H1 (cell line): Measurements from ENCODE around the gene LMX1B. TPM values are rescaled to one million over a fixed set of nuclear protein-coding genes. Genes with fewer than 3 reads are reported as not detected.
A peak's percentile ranks its signal among the peaks of the same experiment; 100 is the strongest.

ENCODE experiments used
- CTCF ChIA-PET: fragments of 300-600 bp; sonication (Branson Sonifier 250); formaldehyde crosslinking; loops from one replicate; lab custom pipeline; 2021; ENCODE audit not compliant: partially characterized antibody; lab: Charles Lee
- POLR2A ChIA-PET: fragments of 300-600 bp; sonication (Branson Sonifier 250); formaldehyde crosslinking; loops from one replicate; lab custom pipeline; 2021; ENCODE audit warnings: inconsistent platforms; ENCODE audit not compliant: partially characterized antibody; lab: Charles Lee
- DNase-seq, 2 experiments: peaks; one replicate each; pipeline versions ENCODE4 v3.0.0 to v3.0.0-alpha.2; 2010 to 2022; ENCODE audit warnings: low spot score in 2 of 2, low read depth in 1 of 2, mixed read lengths in 1 of 2
- FAIRE-seq: peaks from 2 replicates; lab custom pipeline; 2011; peaks lifted over from hg19 to GRCh38; lab: Jason Lieb, UNC
- H2AFZ ChIP-seq: 2 replicates; pipeline ENCODE4 v1.8.1; 2012; ENCODE audit warnings: low read length, inconsistent platforms
- H2AK5ac ChIP-seq: 2 replicates; pipeline ENCODE4 v1.6.1; 2013; ENCODE audit warnings: low read depth, low read length
- H2BK120ac ChIP-seq: replicated peaks from 2 replicates; pipeline ENCODE3; 2013; ENCODE audit warnings: low read depth, low read length, inconsistent platforms
- H2BK12ac ChIP-seq: 2 replicates; pipeline ENCODE4 v1.6.1; 2013; ENCODE audit warnings: low read depth, low read length
- H2BK15ac ChIP-seq: 2 replicates; pipeline ENCODE4 v1.6.1; 2013; ENCODE audit warnings: low read length
- H2BK20ac ChIP-seq: 2 replicates; pipeline ENCODE4 v1.6.1; 2013; ENCODE audit warnings: low read length
- H2BK5ac ChIP-seq: 2 replicates; pipeline ENCODE4 v1.6.1; 2013; ENCODE audit warnings: low read depth, low read length
- H3K14ac ChIP-seq: 2 replicates; pipeline ENCODE4 v1.6.1; 2013; ENCODE audit warnings: inconsistent platforms; ENCODE audit not compliant: insufficient read length
- H3K18ac ChIP-seq: 2 replicates; pipeline ENCODE4 v1.6.1; 2013; ENCODE audit warnings: low read length; ENCODE audit errors: extremely low read depth
- H3K23ac ChIP-seq: 2 replicates; pipeline ENCODE4 v1.6.1; 2013; ENCODE audit warnings: inconsistent platforms; ENCODE audit not compliant: insufficient read length
- H3K23me2 ChIP-seq: 2 replicates; pipeline ENCODE4 v1.6.1; 2013; ENCODE audit warnings: low read depth, low read length
- H3K27ac ChIP-seq: 2 replicates; pipeline ENCODE4 v1.6.1; 2011; ENCODE audit warnings: low read depth, low read length, inconsistent platforms
- H3K27me3 ChIP-seq, 4 experiments: replicated peaks in 1 of 4; 1 replicate in 1 of 4; 2 replicates in 3 of 4; pipeline versions ENCODE4 v1.6.1 to v1.8.1; 2011 to 2013; ENCODE audit warnings: low read length in 3 of 4, mild to moderate bottlenecking in 3 of 4, inconsistent platforms in 2 of 4, mixed read lengths in 2 of 4, moderate library complexity in 1 of 4; ENCODE audit not compliant: control insufficient read depth in 3 of 4, insufficient read depth in 3 of 4; ENCODE audit errors: extremely low read depth in 1 of 4
- H3K36me3 ChIP-seq, 4 experiments: 2 replicates each; pipeline versions ENCODE4 v1.6.1 to v1.8.1; 2011 to 2013; ENCODE audit warnings: mild to moderate bottlenecking in 4 of 4, low read length in 3 of 4, moderate library complexity in 2 of 4, control low read depth in 1 of 4, inconsistent platforms in 1 of 4; ENCODE audit not compliant: insufficient read depth in 4 of 4, control insufficient read depth in 2 of 4
- H3K4ac ChIP-seq: replicated peaks from 2 replicates; pipeline ENCODE3; 2013; ENCODE audit warnings: low read length, low read depth, mixed read lengths, inconsistent platforms; ENCODE audit not compliant: insufficient read length
- H3K4me1 ChIP-seq, 4 experiments: replicated peaks in 1 of 4; 1 replicate in 1 of 4; 2 replicates in 3 of 4; pipeline versions ENCODE4 v1.6.1 to v1.8.1; 2011 to 2013; ENCODE audit warnings: low read length in 3 of 4, inconsistent platforms in 2 of 4, mixed read lengths in 1 of 4; ENCODE audit not compliant: insufficient read depth in 4 of 4, control insufficient read depth in 3 of 4
- H3K4me2 ChIP-seq, 2 experiments: 2 replicates each; pipeline versions ENCODE4 v1.6.1 to v1.8.1; 2011 to 2013; ENCODE audit warnings: low read depth in 2 of 2, low read length in 2 of 2, control low read depth in 1 of 2, inconsistent platforms in 1 of 2, mild to moderate bottlenecking in 1 of 2; ENCODE audit not compliant: insufficient read depth in 1 of 2
- H3K4me3 ChIP-seq, 4 experiments: fragments of 200-600, 300-600 bp in 1 of 4; sonication (generic), shearing (Covaris generic), sonication (Bioruptor Twin) in 1 of 4; 2 replicates each; pipeline versions ENCODE4 v1.5.1 to v1.8.1; 2011 to 2016; ENCODE audit warnings: low read length in 4 of 4, low read depth in 3 of 4, control low read depth in 2 of 4, inconsistent platforms in 2 of 4, mild to moderate bottlenecking in 2 of 4, mixed read lengths in 1 of 4, moderate library complexity in 1 of 4; ENCODE audit not compliant: insufficient read depth in 2 of 4; ENCODE audit errors: extremely low read depth in 1 of 4
- H3K56ac ChIP-seq: replicated peaks from 2 replicates; pipeline ENCODE3; 2013; ENCODE audit warnings: low read depth, mild to moderate bottlenecking, mixed read lengths, low read length, inconsistent platforms; ENCODE audit not compliant: insufficient read length
- H3K79me1 ChIP-seq: 2 replicates; pipeline ENCODE4 v1.6.1; 2013; ENCODE audit warnings: low read depth, low read length, control low read depth
- H3K79me2 ChIP-seq, 2 experiments: 2 replicates each; pipeline versions ENCODE4 v1.6.1 to v1.8.1; 2012 to 2013; ENCODE audit warnings: low read length in 2 of 2, mild to moderate bottlenecking in 2 of 2, inconsistent platforms in 1 of 2; ENCODE audit not compliant: insufficient read depth in 2 of 2, control insufficient read depth in 1 of 2
- H3K9ac ChIP-seq, 4 experiments: replicated peaks in 1 of 4; 1 replicate in 1 of 4; 2 replicates in 3 of 4; pipeline versions ENCODE4 v1.6.1 to v1.8.1; 2011 to 2013; ENCODE audit warnings: low read depth in 3 of 4, low read length in 3 of 4, control low read depth in 2 of 4, mild to moderate bottlenecking in 2 of 4, moderate library complexity in 2 of 4, inconsistent platforms in 1 of 4; ENCODE audit errors: extremely low read depth in 1 of 4
- H3K9me3 ChIP-seq, 2 experiments: 2 replicates each; pipeline versions ENCODE4 v1.6.1 to v1.8.1; 2012 to 2013; ENCODE audit warnings: mild to moderate bottlenecking in 2 of 2, moderate library complexity in 2 of 2, control low read depth in 1 of 2, inconsistent platforms in 1 of 2, low read depth in 1 of 2, low read length in 1 of 2, mixed read lengths in 1 of 2; ENCODE audit not compliant: insufficient read depth in 2 of 2
- H4K20me1 ChIP-seq, 2 experiments: replicated peaks in 1 of 2; 2 replicates each; pipeline versions ENCODE3 to v1.8.1; 2011 to 2013; ENCODE audit warnings: inconsistent platforms in 2 of 2, low read length in 2 of 2, mild to moderate bottlenecking in 1 of 2; ENCODE audit not compliant: insufficient read depth in 2 of 2, control insufficient read depth in 1 of 2
- H4K5ac ChIP-seq: 2 replicates; pipeline ENCODE4 v1.6.1; 2013; ENCODE audit warnings: low read length, low read depth, mixed read lengths, inconsistent platforms; ENCODE audit not compliant: insufficient read length
- H4K8ac ChIP-seq: 2 replicates; pipeline ENCODE4 v1.8.0; 2013; ENCODE audit warnings: mild to moderate bottlenecking, moderate library complexity, low read length, inconsistent platforms; ENCODE audit not compliant: insufficient read depth; ENCODE audit errors: extremely low read depth
- H4K91ac ChIP-seq: replicated peaks from 2 replicates; pipeline ENCODE3; 2013; ENCODE audit warnings: low read length, mixed read lengths, inconsistent platforms; ENCODE audit not compliant: insufficient read length
- ASH2L ChIP-seq: fragments of 200-600, 300-600 bp; sonication (generic); IDR thresholded peaks from one replicate; pipeline ENCODE4 v1.7.1; 2017; ENCODE audit warnings: low read length
- CTBP2 ChIP-seq: IDR thresholded peaks from 2 replicates; pipeline ENCODE4 v1.7.0; 2011; ENCODE audit warnings: borderline replicate concordance, mild to moderate bottlenecking, moderate library complexity, mixed read lengths, low read length; ENCODE audit not compliant: insufficient read depth, insufficient read length
- EZH2 ChIP-seq: fragments of 200-600 bp; sonication (generic); IDR thresholded peaks from 2 replicates; pipeline ENCODE4 v1.7.1; 2012; ENCODE audit warnings: low read depth, mild to moderate bottlenecking, moderate library complexity, low read length, inconsistent platforms; ENCODE audit not compliant: severe bottlenecking
- HDAC6 ChIP-seq: IDR thresholded peaks from one replicate; pipeline ENCODE4 v1.7.1; 2012; ENCODE audit warnings: low read depth, mild to moderate bottlenecking, inconsistent platforms, low read length, moderate library complexity
- JUN ChIP-seq: IDR thresholded peaks from 2 replicates; pipeline ENCODE4 v1.6.1; 2011; ENCODE audit warnings: low read depth, mild to moderate bottlenecking, improper control_type of control experiment, low read length
- KDM1A ChIP-seq: fragments of 200-600, 300-600 bp; sonication (generic); IDR thresholded peaks from 2 replicates; pipeline ENCODE4 v1.7.1; 2016; ENCODE audit warnings: mild to moderate bottlenecking, low read length, borderline replicate concordance
- KDM4A ChIP-seq: IDR thresholded peaks from one replicate; pipeline ENCODE4 v1.7.1; 2012; ENCODE audit warnings: low read depth, mild to moderate bottlenecking, moderate library complexity, low read length, inconsistent platforms; ENCODE audit not compliant: severe bottlenecking
- POU5F1 ChIP-seq: IDR thresholded peaks from 2 replicates; pipeline ENCODE4 v1.6.1; 2011; ENCODE audit warnings: low read depth, mild to moderate bottlenecking, low read length, moderate library complexity
- SP1 ChIP-seq: IDR thresholded peaks from 2 replicates; pipeline ENCODE4 v1.6.1; 2011; ENCODE audit warnings: low read depth, low read length
- SRF ChIP-seq: IDR thresholded peaks from 2 replicates; pipeline ENCODE4 v1.6.1; 2011; ENCODE audit warnings: mild to moderate bottlenecking, low read depth, low read length, moderate library complexity
- WGBS, 2 experiments: shearing (Covaris generic) in 1 of 2; methylation state at CpG; one replicate each; pipeline versions ENCODE4 v1.1.6 to v1.1.7; 2013 to 2015; ENCODE audit warnings: low lambda C conversion rate in 2 of 2, mixed read lengths in 2 of 2, inconsistent platforms in 1 of 2, low coverage in 1 of 2, missing lambda C conversion rate in 1 of 2; ENCODE audit not compliant: insufficient replicate concordance in 2 of 2, insufficient coverage in 1 of 2, insufficient read length in 1 of 2; ENCODE audit errors: extremely low coverage in 1 of 2, missing lambda C conversion rate in 1 of 2; 5-methylcytosine and 5-hydroxymethylcytosine counted together
- polyA plus RNA-seq, 7 experiments: library from polyadenylated mRNA; depleted of rRNA in 3 of 7; stranded (reverse) in 5 of 7; unstranded in 2 of 7; fragments of >200 nt in 5 of 7; fragments of 200-250 nt in 2 of 7; gene quantifications; 1 replicate in 5 of 7; 2 replicates in 1 of 7; 4 replicates in 1 of 7; pipeline versions ENCODE4 v1.2.1 to v1.2.3, GENCODE V29; 2011 to 2013; ENCODE audit warnings: missing spikeins in 2 of 7, mixed read lengths in 2 of 7
- total RNA-seq: library from RNA; stranded (reverse); fragmentation: NEBNext Ultra II Directional; extraction: Animal tissue kit (Norgen Biotek cat#: 25700); gene quantifications from 2 replicates; pipeline ENCODE4 v1.2.1, GENCODE V29; 2021

The LMX1B gene
- total and polyA plus RNA-seq, 2 of the 8 experiments (the other 6 are each of a cell fraction or from before 2014, with no cell fraction given) = 0.09 to 0.37 TPM

GRCh38 chr9:126677188-126678084 lies 63.7 kb downstream of the LMX1B start:
- H4K20me1 ChIP-seq = no peaks in the 10 kb centered on the region
- H3K36me3 ChIP-seq = no peaks in the 10 kb centered on the region
- DNase-seq = no peak
- H3K27me3 ChIP-seq = peaks cover 0 to 50% (median 32%) of the 10 kb centered on the region in 4 experiments; a peak in 6 of 7 replicates
- CTCF ChIA-PET = interaction anchor here (1.0 to 23.0 kb wide), 18 partner anchors 10 to 179 kb away, joined by 3 to 323 read pairs (median 6); no protein-coding TSS in a partner anchor
- peak overlapping the region; percentile 95 for H2AK5ac ChIP-seq
- H3K56ac ChIP-seq = peak overlapping the region; percentile 3
- H2AFZ ChIP-seq = no peak overlapping the region
- WGBS, 2 experiments = 23% methylated on average over 11 of the region's 11 CpGs; no CpG with 5 or more reads in 1 of the 2 experiments
- H3K27ac ChIP-seq = 0 out of 2 replicates have a peak overlapping the region, but pooled peaks have one; percentile 26
- H3K4me2 ChIP-seq = peak overlapping the region; percentile 58 to 70
- H3K79me2 ChIP-seq = no peaks in the 10 kb centered on the region
- H2BK20ac ChIP-seq = peak overlapping the region; percentile 96
- H3K23ac ChIP-seq = no peak overlapping the region
- peak overlapping the region; percentile 53; the same call in 1 of the 2 replicates for H4K8ac ChIP-seq
- H4K91ac ChIP-seq = peak overlapping the region; percentile 98
- H3K4me1 ChIP-seq = peaks cover 19 to 54% (median 41%) of the 10 kb centered on the region in 4 experiments
- H2BK15ac ChIP-seq = peak overlapping the region; percentile 6; the same call in 1 of the 2 replicates
- no peak overlapping the region for H3K14ac ChIP-seq
- peak overlapping the region; percentile 67 for H4K5ac ChIP-seq
- H2BK120ac ChIP-seq = peak overlapping the region; percentile 99
- H3K79me1 ChIP-seq = no peaks in the 10 kb centered on the region
- H3K4me3 ChIP-seq = peak overlapping the region in 3 of 4 experiments; percentile 2 to 44 (median 26); a peak in 3 of 8 replicates
- no peak for FAIRE-seq
- peak overlapping the region; percentile 54 for H3K4ac ChIP-seq
- peaks cover 15% of the 10 kb centered on the region for H3K23me2 ChIP-seq
- H2BK5ac ChIP-seq = peak overlapping the region; percentile 99
- no peaks in the 10 kb centered on the region for H3K9me3 ChIP-seq
- H3K9ac ChIP-seq = no peak overlapping the region
- H2BK12ac ChIP-seq = peak overlapping the region; percentile 100
- POLR2A ChIA-PET = interaction anchor here (0.6 to 4.6 kb wide), 10 partner anchors 11 to 83 kb away, joined by 3 to 26 read pairs (median 5); no protein-coding TSS in a partner anchor
- H3K18ac ChIP-seq = peak overlapping the region; percentile 99
- TF ChIP-seq ASH2L = no peak
- no peak for TF ChIP-seq SP1
- TF ChIP-seq EZH2 = no peak
- no peak for TF ChIP-seq SRF
- TF ChIP-seq KDM1A = peak; percentile 91
- no peak for TF ChIP-seq CTBP2
- TF ChIP-seq JUN = 0 out of 2 replicates have a peak, but pooled peaks have one; percentile 4
- TF ChIP-seq KDM4A = no peak
- TF ChIP-seq POU5F1 = no peak
- TF ChIP-seq HDAC6 = no peak
